NCI-H748 treated with DMSO at 0.1 percent for 48 hours (cell line): ENCODE measurements around the gene YPEL5.
"Not testable (repeated sequence)": the region's sequence is repeated elsewhere in the genome, so short reads cannot be mapped to it uniquely, and the experiment has no call there.

Source experiments
- DNase-seq: peaks from one replicate; lab custom pipeline; 2025; lab: John Stamatoyannopoulos, UW

The YPEL5 gene

DNA sequence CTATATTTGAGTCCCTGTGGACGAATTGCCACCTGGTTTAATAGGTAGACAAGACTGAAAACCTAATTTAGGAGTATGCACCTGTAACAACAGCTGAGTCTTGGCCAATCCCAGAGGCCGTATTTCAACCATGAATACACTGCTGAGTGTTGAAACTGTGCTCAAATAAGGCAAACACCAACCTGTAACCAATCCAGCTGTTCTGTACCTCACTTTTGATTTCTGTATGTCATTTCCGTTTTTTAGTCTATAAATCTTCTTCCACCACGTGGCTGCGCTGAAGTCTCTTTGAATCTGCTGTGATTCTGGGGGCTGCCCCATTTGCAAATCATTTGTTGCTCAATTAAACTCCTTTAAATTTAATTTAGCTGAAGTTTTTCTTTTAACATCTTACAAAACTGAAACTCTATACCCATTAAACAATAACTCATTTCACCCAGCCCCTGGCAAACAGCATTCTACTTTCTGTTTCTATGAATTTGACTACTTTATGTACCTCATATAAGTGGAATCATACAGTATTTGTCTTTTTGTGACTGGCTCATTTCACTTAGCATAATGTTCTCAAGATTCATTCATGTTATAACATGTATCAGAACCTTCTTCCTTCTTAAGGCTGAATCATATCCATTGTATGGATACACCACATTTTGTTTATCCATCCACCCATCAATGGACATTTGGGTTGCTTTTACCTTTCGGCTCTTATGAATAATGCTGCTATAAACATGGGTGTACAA lies 7.5 kb upstream of the YPEL5 start:
- no peak for DNase-seq

DNA sequence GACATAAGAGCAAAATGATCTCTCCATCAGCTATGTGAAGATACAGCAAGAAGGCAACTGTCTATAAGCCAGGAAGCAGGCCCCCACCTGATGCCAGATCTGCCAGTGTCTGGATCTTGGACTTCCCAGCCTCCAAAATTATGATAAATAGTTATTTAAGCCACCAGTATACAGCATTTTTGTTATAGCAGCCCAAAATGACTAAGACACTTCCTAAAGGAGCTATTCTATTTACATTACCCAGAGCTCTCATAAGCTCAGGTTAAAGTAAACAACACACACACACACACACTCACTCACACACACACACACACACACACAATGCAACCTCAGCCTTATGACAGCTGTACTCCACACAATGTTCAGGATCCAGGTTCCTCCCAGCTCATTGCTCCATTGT lies 5.7 kb upstream of the YPEL5 start:
- DNase-seq, result no peak

DNA sequence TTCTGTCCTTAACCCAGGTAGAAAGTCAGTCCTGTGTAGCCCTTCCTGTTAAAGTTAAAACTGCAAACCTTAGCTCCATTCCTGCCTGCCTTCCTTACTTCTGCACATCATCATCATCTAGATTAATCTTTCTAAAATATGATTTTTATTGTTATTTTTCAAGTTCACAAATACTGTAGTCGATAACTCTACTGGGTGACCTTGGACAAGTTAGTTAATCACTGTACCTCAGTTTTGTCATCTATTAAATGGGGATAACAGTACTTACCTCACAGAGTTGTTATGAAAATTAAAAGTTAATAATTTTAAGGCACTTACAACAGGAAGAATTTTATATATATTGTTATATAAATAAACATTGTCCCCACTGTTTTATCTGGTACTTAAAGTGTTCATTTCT lies 2.5 kb upstream of the YPEL5 start:
- no peak for DNase-seq

DNA sequence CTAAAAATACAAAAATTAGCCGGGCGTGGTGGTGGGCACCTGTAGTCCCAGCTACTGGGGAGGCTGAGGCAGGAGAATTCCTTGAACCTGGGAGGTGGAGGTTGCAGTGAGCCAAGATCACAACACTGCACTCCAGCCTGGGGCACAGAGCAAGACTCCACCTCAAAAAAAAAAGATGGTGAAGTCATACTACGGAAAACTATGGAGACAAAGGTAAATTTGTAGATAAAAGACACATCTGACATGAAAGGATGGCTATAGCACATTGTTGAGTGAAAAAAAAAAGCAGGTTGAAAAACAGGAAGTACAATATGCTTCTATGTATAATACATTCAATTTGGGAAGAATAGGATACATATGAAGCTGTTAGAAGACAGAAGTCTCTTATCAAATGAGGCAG lies 1.9 kb upstream of the YPEL5 start:
- DNase-seq, result not testable (repeated sequence)

DNA sequence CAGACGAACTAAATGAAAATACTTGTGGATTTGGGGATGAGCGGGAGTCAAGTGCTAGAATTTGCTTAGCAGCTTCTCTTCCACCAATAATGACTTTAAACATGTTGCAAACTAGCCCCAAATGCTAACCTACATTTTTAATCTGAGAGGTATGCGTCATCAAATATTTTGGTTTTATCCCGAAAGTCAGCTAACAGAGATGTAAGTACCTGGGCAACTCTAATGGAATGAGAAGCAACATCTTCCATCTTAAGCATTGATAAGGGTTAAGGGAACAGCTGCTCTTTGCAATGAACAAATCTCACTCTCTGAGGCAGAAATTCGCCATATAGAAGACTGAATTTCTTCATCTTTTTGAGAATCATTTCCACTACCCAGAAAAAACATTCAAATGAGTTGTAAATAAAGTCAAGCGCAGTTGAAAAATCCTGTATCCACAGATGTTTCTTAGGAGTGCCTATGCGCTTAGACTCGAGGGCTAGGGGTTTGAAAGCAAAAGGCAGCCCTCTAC lies 926 bp upstream of the YPEL5 start:
- DNase-seq, result no peak

GRCh38 chr2:30147196-30147714 lies 448 bp downstream of the YPEL5 start:
- no peak for DNase-seq

- peak; percentile 8 for DNase-seq
Measured at GRCh38 chr2:30147715-30148610, 1.2 kb downstream of the YPEL5 start.

- no peak for DNase-seq
Measured at GRCh38 chr2:30148850-30149249, 2.0 kb downstream of the YPEL5 start.

DNA sequence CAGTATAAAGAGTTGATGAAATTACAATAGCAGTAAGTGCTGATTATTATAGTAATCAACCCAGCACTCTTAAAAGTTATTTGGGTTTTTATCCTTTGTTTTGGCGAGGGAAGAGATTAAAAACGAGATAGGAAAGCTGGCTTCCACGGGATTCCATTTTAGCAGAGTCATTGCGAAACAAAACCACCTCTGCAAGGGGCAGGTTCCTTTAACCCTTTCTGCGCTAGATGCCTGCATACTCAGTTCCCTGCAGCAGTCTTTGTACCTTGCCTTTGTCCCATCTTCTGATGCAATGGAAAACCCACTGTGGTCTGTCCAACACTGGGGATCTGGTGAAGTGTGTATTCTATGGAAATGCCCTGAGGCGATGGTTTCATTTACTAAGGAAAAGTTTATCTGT lies 2.7 kb downstream of the YPEL5 start:
- DNase-seq, result no peak

DNA sequence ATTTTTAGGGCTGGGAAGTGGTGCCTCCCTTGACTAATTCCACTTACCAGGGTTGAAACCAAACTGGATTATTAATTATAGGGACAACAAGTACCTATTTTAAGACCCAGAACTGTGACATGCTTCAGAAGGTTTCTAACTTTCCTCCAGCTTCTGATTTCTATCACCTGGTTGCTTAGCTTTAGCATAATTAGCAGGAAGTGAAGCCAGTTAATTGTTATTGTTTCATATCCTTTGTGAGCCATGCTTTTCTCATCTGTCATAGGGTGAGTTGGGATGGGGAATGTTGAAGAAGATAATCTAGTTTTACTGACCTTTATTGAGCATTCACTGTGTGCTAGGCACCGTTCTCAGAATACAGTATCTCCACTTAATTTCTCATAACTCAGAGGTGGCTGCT lies 3.2 kb downstream of the YPEL5 start:
- no peak for DNase-seq

DNA sequence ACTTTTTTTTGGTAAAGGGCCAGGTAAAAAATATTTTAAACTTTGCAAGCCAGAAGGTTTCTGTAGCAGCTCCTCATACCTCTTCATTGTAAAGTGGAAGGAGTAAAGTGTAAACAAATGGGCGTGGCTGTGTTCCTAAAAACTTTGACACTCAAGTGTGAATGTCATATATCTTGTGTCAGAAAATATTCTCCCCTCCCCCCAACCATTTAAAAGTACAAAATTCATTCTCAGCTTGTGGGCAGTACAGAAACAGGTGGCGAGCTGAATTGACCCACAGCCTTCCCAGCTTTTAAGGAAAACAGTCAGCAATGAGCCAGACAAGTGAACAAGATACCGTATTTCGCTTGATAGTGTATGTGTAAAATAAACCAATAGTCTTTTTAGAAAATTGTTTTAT lies 4.0 kb downstream of the YPEL5 start:
- no peak for DNase-seq

GRCh38 chr2:30152385-30152784 lies 5.6 kb downstream of the YPEL5 start:
- no peak for DNase-seq

- DNase-seq, result no peak
Measured at GRCh38 chr2:30155202-30155601, 8.4 kb downstream of the YPEL5 start.

DNA sequence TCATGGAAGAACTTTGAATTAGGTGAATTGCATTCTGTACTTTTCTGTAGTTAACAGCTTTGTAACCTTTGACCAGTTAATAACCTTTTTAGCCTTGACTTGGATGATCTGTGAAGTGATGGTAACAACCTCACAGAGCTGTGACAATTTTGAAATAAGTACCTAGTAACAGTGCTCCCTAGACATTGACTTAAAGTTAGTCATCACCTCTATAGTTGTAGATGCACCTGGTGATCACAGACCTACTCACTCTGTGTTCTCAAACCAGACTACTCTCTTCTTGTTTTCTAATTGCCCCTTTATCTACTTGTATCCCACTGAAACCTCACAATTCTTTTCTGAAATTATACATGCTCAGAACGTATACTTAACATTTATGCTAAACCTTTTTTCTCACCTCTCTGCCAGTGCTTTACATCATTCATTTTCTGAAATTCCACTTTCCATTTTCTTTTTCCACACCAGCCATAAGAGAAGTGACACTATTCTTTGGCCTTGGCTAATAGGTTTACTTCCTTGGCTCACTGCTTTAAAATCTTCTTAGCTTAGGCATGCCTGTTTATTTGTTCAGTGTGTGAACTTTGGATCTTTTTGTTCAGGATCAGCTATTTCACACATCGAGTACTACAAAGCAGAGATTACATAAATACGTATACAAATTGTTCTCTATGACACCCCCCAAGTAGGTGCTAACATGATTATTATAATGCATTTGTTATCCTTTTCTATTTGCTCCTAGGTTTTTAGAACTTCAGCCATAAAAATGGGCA lies 9.3 kb downstream of the YPEL5 start:
- no peak for DNase-seq

GRCh38 chr2:30157616-30158015 lies 10.8 kb downstream of the YPEL5 start:
- DNase-seq, result no peak

- no peak for DNase-seq
Measured at GRCh38 chr2:30159766-30160165, 13.0 kb downstream of the YPEL5 start.

DNA sequence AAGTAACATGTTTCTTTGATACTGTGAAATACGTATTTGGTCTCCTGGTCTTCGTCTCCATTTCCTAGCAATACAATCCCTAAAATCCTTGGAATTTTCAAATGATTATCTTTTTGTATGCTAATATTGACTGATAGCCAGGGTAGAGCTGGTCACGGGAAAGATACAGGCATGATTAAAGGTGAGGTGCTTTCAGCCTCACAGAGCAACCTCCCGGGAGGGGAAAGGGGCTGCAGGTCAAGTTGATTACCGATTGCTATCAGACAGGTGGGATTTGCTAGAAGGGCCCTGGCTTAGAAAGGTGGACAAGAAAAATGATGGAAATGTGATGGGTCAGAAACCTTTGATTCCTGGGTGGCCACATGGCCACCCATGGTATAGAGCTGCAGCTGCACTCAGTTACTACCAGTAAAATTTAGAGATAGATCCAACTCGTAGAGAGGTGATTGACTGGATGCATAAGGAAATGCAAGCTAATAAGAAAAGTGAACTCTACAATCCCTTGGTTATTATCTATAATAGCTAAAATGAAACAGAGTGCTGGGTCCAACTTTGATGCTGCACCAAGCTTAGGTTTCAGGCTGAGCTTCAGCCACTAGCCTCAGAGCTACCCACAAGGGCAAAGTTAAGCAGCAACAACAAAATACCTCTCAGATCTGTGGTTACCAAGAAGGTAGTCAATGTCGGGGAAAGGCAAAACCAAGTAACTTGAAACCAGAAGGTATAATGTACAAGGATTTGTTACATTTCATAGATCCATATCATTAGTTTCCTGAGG lies 15.3 kb downstream of the YPEL5 start:
- no peak for DNase-seq

- DNase-seq, result no peak
Measured at GRCh38 chr2:30162806-30163205, 16.0 kb downstream of the YPEL5 start.

DNA sequence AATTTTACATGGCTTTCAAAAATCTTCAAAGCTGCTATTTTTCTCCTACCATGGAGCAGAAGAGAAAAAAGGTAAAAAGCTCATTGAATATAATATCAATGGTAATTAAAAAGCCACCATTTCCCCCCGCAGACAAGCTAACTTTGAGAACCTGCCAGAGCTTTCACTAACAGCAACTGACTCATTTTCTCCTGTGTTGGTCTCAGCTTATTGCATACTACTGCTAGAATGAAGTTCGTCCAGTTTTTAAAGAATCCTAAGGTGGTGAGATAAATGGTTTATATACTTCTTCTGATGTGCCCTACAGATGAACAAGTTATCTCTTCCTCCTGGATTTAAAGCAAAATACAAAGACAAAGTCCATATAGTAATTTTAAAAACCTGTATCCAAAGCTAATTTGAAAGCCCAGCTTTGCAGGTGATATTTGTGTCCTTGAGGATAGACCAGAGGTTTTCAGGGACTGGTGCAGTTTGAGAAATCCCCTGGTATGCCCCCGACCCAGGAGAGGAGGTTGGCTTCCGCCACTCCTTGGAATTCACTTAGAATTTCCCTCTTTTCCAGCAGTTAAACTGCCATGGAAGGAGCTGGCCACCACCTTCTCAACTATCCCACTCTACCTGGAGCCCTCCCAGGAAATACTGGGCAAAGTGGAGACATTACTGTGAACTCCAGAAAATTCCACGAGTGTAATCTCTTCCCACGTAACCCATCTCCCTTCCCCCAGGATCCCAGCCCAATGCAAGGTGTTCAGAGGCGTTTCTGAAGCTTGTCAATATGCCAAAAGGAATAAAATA lies 17.5 kb downstream of the YPEL5 start:
- DNase-seq, result no peak

GRCh38 chr2:30165050-30165520 lies 18.3 kb downstream of the YPEL5 start:
- DNase-seq, result peak; percentile 79
